ENCODE measurements around the gene CORO7.
A peak's percentile ranks its signal among the peaks of the same experiment; 100 is the strongest.

The CORO7 gene

GRCh38 chr16:4371357-4372000, 44.9 kb downstream of the CORO7 start, which contains the start of gene VASN:
Gene VASN (plus strand): TSS chr16:4371848. CDS start chr16:4380878, 9,030 bp downstream.
- DNase-seq (ENCODE audit: low read depth), result peak; percentile 73

GRCh38 chr16:4370570-4371356, 45.6 kb downstream of the CORO7 start:
- no peak for DNase-seq (ENCODE audit: low read depth)

- DNase-seq (ENCODE audit: low read depth), result no peak
These were observed 46.2 kb downstream of the CORO7 start for GRCh38 chr16:4370151-4370550.

- no peak for DNase-seq (ENCODE audit: low read depth)
These were observed 47.2 kb downstream of the CORO7 start for GRCh38 chr16:4369007-4369733.

GRCh38 chr16:4367393-4367856, 49.0 kb downstream of the CORO7 start:
- no peak for DNase-seq (ENCODE audit: low read depth)

GRCh38 chr16:4366016-4366415, 50.4 kb downstream of the CORO7 start:
- no peak for DNase-seq (ENCODE audit: low read depth)

- DNase-seq (ENCODE audit: low read depth), result no peak
These were observed 50.8 kb downstream of the CORO7 start for GRCh38 chr16:4365615-4366014.

GRCh38 chr16:4365014-4365406, 51.4 kb downstream of the CORO7 start:
- no peak for DNase-seq (ENCODE audit: low read depth)

- no peak for DNase-seq (ENCODE audit: low read depth)
These were observed 52.0 kb downstream of the CORO7 start for GRCh38 chr16:4364196-4365013.

- no peak for DNase-seq (ENCODE audit: low read depth)
These were observed 53.8 kb downstream of the CORO7 start for GRCh38 chr16:4362476-4363135.

- no peak for DNase-seq (ENCODE audit: low read depth)
These were observed 54.5 kb downstream of the CORO7 start for GRCh38 chr16:4361944-4362311.

- DNase-seq (ENCODE audit: low read depth), result no peak
These were observed 55.1 kb downstream of the CORO7 start for GRCh38 chr16:4361033-4361943.

GRCh38 chr16:4360538-4361021, 55.8 kb downstream of the CORO7 start:
- DNase-seq (ENCODE audit: low read depth), result no peak

- no peak for DNase-seq (ENCODE audit: low read depth)
These were observed 56.5 kb downstream of the CORO7 start for GRCh38 chr16:4359914-4360313.

- peak; percentile 70 for DNase-seq (ENCODE audit: low read depth)
These were observed 57.4 kb downstream of the CORO7 start for GRCh38 chr16:4358831-4359561.

GRCh38 chr16:4358236-4358635, 58.2 kb downstream of the CORO7 start:
- no peak for DNase-seq (ENCODE audit: low read depth)

GRCh38 chr16:4356820-4357219, 59.6 kb downstream of the CORO7 start:
- no peak for DNase-seq (ENCODE audit: low read depth)

- DNase-seq (ENCODE audit: low read depth), result no peak
These were observed 61.6 kb downstream of the CORO7 start for GRCh38 chr16:4354512-4355409.

All from activated T-cell treated with anti-CD3 and anti-CD28 coated beads for 1 hour (primary cell).